Activated T-cell treated with anti-CD3 and anti-CD28 coated beads, Interleukin-2, amount 50 U/mL, for 24 hours (primary cell): Measurements from ENCODE around the gene FAM114A2.

ENCODE experiments used
- DNase-seq: peaks from one replicate; pipeline ENCODE4 v3.0.0-alpha.2; 2020
- H3K27ac Mint-ChIP-seq: 2 replicates; pipeline ENCODE4 v1.8.0; 2020; ENCODE audit warnings: mild to moderate bottlenecking, mixed read lengths
- H3K27me3 Mint-ChIP-seq: 2 replicates; pipeline ENCODE4 v1.8.0; 2020; ENCODE audit warnings: mixed read lengths
- H3K36me3 Mint-ChIP-seq: 2 replicates; pipeline ENCODE4 v1.8.0; 2020; ENCODE audit warnings: low read depth, mixed read lengths
- H3K4me1 Mint-ChIP-seq: 2 replicates; pipeline ENCODE4 v1.8.0; 2020; ENCODE audit warnings: low read depth, mixed read lengths
- H3K4me3 Mint-ChIP-seq: 2 replicates; pipeline ENCODE4 v1.8.0; 2020; ENCODE audit warnings: mild to moderate bottlenecking, moderate library complexity, mixed read lengths
- H3K9me3 Mint-ChIP-seq: 2 replicates; pipeline ENCODE4 v1.8.0; 2020; ENCODE audit warnings: mixed read lengths

The FAM114A2 gene

DNA sequence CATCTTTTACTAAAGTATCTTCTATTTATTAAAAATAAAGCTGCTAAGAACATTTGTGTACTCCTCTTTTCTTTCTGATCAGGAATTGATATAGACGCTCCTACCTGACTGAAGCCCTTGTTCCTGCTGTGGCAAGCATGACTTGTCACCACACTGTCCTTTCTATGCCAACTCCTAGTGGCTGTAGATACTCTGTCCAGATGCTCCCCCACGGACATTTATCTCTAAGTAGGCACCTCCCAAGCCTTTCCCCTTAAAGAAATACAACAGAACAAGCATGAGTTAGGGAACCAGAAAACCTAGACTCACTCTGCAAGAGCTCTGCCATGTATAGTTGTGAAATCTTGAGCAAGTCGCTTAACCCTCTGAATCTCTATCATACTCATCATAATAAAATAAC is 53.2 kb downstream of the FAM114A2 start:
- no peaks in the 10 kb centered on the region for H3K27me3 Mint-ChIP-seq
- no peak overlapping the region for H3K27ac Mint-ChIP-seq
- no peaks in the 10 kb centered on the region for H3K9me3 Mint-ChIP-seq
- DNase-seq = no peak
- no peak overlapping the region for H3K4me3 Mint-ChIP-seq
- no peaks in the 10 kb centered on the region for H3K4me1 Mint-ChIP-seq
- peaks cover 9% of the 10 kb centered on the region for H3K36me3 Mint-ChIP-seq

GRCh38 chr5:153983885-153984284 is 54.8 kb downstream of the FAM114A2 start:
- Mint-ChIP-seq H3K27me3 (no peaks in the 10 kb centered on the region), H3K36me3 (no peaks in the 10 kb centered on the region), H3K4me3 (no peak overlapping the region), H3K27ac (no peak overlapping the region), H3K4me1 (no peaks in the 10 kb centered on the region), H3K9me3 (no peaks in the 10 kb centered on the region)
- no peak for DNase-seq

DNA sequence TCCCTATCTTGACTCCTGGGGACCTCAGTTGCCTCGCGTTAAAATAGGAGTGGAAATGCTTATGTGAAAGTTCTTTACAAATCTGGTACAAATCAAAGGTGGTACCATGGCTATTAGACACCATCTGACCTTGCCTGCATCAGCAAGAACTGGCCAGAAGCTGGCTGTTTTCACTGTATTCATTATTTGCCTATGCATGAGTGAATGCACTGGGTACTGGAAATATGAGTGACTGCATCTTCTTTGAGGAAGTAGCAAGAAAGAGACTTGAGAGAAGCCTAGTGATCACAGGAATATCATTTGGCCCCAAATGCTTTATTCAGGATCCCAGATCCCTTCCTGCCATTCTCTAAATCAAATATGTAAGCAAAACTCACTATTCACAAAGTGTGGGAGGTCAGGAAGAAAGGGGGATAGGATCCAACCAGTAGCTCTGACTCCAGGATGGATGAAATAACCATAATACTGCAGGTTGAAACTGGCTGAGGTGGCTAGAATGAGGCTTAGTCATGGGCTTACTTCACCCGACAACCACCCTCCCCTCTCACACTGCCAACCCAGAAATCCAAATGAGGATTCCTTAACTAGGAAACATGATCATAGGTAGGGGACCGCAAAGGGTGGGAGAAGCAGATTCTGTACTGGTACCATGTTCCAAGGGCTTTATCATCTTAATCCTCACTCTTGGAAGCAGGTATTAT is 56.7 kb downstream of the FAM114A2 start:
- Mint-ChIP-seq H3K4me3 (no peak overlapping the region), H3K4me1 (no peaks in the 10 kb centered on the region), H3K27me3 (peaks cover 7% of the 10 kb centered on the region), H3K36me3 (no peaks in the 10 kb centered on the region), H3K9me3 (no peaks in the 10 kb centered on the region), H3K27ac (no peak overlapping the region)
- no peak for DNase-seq

DNA sequence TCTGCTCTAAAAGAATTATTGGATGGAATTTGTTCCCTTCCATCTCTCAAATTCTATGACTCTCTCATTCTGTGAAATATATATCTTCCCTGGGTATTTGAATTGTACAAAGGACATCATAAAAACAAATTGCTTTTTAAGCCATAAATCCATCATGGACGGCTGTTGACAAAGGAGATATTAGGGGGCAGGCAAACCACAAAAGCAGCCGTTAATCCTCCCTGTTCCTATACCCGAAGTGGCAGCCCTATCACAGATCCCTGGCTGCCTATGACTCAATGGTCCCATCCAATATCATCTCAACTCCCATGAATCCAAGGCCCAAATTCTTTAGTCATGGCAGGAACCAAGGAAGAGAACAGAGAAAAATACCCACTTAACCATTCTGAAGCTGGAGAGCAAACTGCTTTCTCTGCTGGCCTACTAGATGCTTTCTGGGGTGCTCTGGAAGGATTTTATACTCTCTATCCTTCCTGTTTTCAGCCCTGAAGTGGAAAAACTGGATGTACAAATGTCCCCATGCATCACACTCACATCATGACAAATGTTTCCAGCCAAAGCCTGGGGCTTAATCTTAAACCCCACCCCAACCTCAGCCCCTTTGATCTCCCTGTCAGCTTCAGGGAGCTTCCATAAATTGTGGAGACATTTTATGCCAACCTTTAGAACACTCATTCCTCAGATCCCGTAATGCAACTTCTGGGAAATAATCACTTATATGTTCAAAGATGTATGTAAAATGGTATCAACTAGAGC is 59.5 kb downstream of the FAM114A2 start:
- Mint-ChIP-seq H3K4me1 (no peaks in the 10 kb centered on the region), H3K36me3 (no peaks in the 10 kb centered on the region), H3K9me3 (no peaks in the 10 kb centered on the region), H3K4me3 (no peak overlapping the region), H3K27ac (no peak overlapping the region), H3K27me3 (peaks cover 19% of the 10 kb centered on the region)
- no peak for DNase-seq

DNA sequence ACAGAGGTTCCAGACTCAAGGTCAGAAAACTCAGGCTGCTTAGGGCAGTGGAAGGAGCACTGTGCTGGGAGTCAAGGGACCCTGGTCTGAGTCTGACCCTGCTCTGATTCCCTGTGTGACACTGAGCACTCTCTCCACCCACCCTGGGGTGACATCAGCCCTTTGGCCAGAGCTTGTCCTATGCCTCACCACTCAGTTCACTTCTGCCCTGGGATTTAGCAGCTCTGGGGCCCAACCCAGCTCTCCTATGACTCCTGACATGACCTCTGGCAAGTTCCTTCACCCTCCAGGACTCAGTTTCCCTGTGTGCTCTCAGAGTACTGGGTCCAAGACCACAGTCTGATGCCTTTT is 63.9 kb downstream of the FAM114A2 start:
- H3K4me1 Mint-ChIP-seq = no peaks in the 10 kb centered on the region
- H3K4me3 Mint-ChIP-seq = no peak overlapping the region
- H3K27me3 Mint-ChIP-seq = peaks cover 19% of the 10 kb centered on the region
- H3K9me3 Mint-ChIP-seq = no peaks in the 10 kb centered on the region
- no peak for DNase-seq
- H3K36me3 Mint-ChIP-seq = no peaks in the 10 kb centered on the region
- H3K27ac Mint-ChIP-seq = no peak overlapping the region

DNA sequence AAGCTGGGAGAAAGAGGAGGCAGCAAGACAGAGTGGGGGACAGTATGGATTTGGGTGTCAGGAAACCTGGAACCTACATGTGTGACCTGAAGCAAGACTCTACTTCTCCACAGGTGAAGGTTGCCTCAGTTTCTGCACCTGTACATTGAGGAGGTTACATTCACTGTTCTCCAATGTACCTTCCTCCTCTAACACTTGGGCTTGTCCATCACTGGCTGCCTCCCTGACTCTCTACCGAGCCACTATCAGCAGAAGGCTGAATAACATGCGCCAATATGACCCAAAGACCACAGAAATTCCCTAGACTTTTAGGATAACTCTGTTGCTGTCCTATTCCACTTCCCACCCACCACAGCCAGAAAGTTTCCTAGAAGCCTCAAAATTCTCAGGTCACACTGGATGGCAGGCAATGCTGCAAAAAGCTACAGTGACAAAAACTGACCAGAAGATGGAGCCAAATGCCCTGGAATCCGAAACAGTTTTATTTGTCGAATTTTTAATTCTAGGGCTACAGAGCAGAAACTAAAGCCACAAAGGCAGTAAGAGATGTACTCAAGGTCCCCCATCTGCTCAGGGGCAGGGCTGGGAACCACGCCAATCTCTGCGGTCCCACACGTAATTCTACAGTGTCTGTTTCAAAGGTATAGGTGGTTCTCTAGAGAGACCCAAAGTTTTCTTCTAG is 64.4 kb downstream of the FAM114A2 start:
- Mint-ChIP-seq H3K27ac (no peak overlapping the region), H3K9me3 (no peaks in the 10 kb centered on the region), H3K27me3 (peaks cover 19% of the 10 kb centered on the region), H3K36me3 (no peaks in the 10 kb centered on the region), H3K4me3 (no peak overlapping the region), H3K4me1 (no peaks in the 10 kb centered on the region)
- DNase-seq = no peak

DNA sequence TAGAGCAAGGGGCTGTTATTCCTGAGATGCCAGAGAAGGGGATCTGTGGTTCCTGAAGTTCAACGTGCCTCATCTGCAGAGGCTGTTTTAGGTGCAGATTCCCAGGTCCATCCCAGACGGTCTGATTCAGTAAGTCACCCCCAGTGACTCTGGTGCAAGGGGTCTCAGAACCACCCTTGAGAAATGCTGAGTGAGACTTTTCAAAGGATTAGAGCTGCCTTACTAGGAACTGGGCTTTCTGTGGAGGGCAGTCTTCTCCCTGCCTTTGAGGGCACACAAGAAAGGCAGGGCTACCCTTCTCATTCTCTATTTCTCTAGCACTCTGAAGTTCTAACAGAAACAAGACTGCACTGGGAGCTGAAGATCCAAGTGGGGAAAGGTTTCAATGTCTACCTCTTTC is 66.5 kb downstream of the FAM114A2 start:
- no peak overlapping the region for H3K4me3 Mint-ChIP-seq
- no peak overlapping the region for H3K27ac Mint-ChIP-seq
- no peaks in the 10 kb centered on the region for H3K4me1 Mint-ChIP-seq
- DNase-seq = no peak
- peaks cover 12% of the 10 kb centered on the region for H3K27me3 Mint-ChIP-seq
- H3K36me3 Mint-ChIP-seq = no peaks in the 10 kb centered on the region
- H3K9me3 Mint-ChIP-seq = no peaks in the 10 kb centered on the region

DNA sequence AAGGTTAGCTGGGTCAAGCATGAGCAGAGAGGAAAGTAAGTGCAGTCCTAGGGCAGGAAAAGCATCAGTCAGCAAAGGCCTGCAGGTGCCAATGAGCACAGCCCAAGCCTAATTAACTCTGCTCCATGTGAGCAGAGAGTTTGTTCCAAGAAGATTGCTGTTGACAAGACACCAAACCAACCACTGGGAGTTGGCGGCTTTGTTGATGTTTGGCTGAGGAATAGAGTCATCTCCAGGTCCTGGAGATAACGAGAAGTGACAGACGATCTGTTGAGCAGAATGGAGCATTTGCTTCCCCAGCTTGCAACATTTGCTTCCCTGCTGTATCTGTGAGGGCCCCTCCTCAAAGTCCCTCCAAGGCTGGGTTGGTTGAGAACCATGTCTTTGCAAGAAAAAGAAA is 68.2 kb downstream of the FAM114A2 start:
- no peak for DNase-seq
- peaks cover 11% of the 10 kb centered on the region for H3K27me3 Mint-ChIP-seq
- H3K4me1 Mint-ChIP-seq = no peaks in the 10 kb centered on the region
- H3K36me3 Mint-ChIP-seq = no peaks in the 10 kb centered on the region
- no peaks in the 10 kb centered on the region for H3K9me3 Mint-ChIP-seq
- no peak overlapping the region for H3K4me3 Mint-ChIP-seq
- H3K27ac Mint-ChIP-seq = no peak overlapping the region

- Mint-ChIP-seq H3K9me3 (no peaks in the 10 kb centered on the region), H3K27me3 (peaks cover 2% of the 10 kb centered on the region)
- no peak for DNase-seq
Observed at GRCh38 chr5:153969563-153969895, 69.2 kb downstream of the FAM114A2 start.

DNA sequence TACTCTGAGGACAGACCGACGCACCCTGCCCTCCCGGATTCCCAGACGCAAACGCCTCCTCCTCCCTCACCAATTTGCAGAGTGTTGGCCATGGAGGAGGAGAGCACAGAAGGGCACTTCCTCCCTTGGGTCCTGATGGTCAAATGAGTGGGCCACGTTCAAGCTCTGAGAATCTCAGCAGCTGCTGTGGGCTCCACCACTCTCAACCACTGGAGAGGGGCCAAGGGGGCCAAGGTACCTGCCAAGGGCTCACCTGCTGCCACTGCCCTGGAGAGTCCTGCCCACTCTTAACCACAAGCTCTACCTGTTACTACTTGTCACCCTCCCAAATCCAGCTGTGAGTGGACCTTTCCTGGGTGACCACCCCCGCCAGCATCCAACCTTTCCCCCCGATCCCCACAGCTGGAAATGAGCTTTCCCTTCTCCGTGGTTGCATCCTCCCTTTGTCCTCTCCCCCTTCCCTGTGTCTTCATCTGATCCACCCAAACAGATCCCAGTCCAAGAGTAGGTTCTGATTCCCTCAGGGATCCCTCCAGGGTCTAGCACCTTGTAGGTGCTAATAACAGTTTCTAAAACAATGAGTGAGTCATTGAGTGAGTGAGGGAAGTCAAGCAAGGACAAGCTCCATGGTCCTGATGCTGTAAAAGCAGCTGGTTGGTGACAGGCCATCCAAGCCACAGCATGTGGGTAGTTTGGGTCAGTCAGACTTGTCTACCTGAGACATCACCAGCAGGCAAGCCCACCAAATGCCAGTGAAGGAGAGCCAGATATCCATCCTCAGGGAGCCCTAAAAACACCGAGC is 69.7 kb downstream of the FAM114A2 start:
- H3K4me3 Mint-ChIP-seq = no peak overlapping the region
- H3K27ac Mint-ChIP-seq = no peak overlapping the region
- no peaks in the 10 kb centered on the region for H3K36me3 Mint-ChIP-seq
- H3K27me3 Mint-ChIP-seq = peaks cover 2% of the 10 kb centered on the region
- H3K9me3 Mint-ChIP-seq = no peaks in the 10 kb centered on the region
- no peak for DNase-seq
- H3K4me1 Mint-ChIP-seq = no peaks in the 10 kb centered on the region

More at GRCh38 chr5:153969563-153969895, 69.2 kb downstream of the FAM114A2 start:
- Mint-ChIP-seq H3K4me1 (no peaks in the 10 kb centered on the region), H3K36me3 (no peaks in the 10 kb centered on the region), H3K27ac (no peak overlapping the region), H3K4me3 (no peak overlapping the region)

- Mint-ChIP-seq H3K27me3 (peaks cover 2% of the 10 kb centered on the region), H3K4me1 (peaks cover 10% of the 10 kb centered on the region), H3K4me3 (no peak overlapping the region), H3K36me3 (no peaks in the 10 kb centered on the region), H3K27ac (no peak overlapping the region), H3K9me3 (no peaks in the 10 kb centered on the region)
- DNase-seq = peak; percentile 44
Observed at GRCh38 chr5:153964880-153965645, 73.6 kb downstream of the FAM114A2 start.

DNA sequence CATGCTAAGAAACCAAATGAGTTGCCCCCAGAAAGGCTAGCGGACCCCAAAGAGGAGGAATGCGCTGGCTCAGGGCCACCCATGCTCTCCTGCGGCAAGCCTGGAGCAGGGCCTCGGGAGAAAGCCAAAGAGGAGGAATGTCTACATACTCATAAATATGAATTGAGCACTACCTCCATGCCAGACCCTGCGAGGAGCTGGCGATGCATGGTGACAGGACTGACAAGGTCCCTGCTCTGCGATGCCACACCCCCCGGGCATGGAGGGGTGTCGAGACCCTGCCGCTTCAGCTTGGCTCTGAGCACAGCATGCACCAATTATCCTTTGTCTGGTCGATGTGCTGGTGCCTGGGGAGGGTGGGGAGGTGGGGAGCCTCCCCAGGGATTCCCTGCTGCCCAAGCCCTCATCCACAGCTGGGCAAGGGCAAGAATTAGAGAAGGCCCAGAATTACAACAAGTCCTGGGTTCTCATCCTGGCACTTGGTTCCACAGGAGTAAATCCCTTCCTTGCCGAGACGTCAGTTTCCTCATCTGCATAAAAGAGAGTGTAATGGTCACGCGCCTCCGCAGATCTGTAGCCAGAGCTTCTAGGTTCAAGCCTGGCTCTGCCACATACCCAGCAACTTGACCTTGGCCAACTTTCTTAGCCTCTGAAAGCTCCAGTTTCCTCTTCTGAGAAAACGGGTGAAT is 74.4 kb downstream of the FAM114A2 start:
- Mint-ChIP-seq H3K36me3 (no peaks in the 10 kb centered on the region), H3K27me3 (peaks cover 2% of the 10 kb centered on the region), H3K27ac (no peak overlapping the region), H3K4me3 (no peak overlapping the region), H3K4me1 (peaks cover 10% of the 10 kb centered on the region), H3K9me3 (no peaks in the 10 kb centered on the region)
- no peak for DNase-seq

DNA sequence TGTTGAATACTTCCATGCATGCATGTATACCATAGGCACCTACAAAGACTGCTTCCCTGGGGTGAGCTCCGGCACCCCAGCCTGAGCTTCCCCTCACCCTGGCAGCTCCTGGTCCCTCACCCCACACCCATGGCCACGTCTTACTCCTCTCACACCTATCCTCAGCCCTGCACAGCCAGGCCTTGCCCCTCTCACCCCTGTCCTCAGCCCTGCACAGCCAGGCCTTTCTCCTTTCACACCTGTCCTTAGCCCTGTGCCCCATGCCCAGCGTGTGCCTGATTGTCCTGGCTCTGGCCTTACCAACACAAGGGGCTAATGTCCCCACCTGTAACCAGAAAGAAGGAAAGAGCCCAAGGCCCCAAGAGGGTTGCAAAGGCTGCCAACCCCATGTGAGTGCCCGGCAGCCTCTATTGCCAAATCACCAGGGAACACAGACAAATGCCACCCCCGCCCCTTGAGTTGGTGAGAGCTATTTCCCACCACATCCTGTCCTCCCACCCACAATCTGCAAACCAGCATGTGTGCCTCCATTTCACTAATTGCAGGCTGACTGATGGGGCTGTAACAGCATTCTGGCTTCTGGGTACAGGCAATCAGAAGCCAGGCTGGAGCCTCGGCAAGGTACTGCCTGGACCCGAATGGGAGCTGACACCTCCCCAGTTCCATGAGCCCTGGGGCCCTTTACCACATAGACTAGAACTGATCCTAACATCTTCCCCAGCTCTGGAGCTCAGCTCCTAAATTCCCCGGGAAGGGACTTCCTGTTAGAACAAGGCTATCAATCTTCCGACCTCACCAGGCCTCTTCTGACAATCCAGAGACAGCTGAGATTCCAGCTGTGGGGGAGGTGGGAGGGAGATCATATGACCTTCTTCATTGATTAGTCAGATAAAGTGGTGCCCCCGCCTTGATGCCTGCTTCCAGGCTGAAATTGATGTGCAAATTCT is 78.2 kb downstream of the FAM114A2 start:
- H3K9me3 Mint-ChIP-seq = no peaks in the 10 kb centered on the region
- no peak overlapping the region for H3K4me3 Mint-ChIP-seq
- H3K27me3 Mint-ChIP-seq = no peaks in the 10 kb centered on the region
- no peaks in the 10 kb centered on the region for H3K36me3 Mint-ChIP-seq
- no peak for DNase-seq
- H3K4me1 Mint-ChIP-seq = peaks cover 10% of the 10 kb centered on the region
- H3K27ac Mint-ChIP-seq = peak overlapping the region; percentile 44
